H9 (cell line): ENCODE data around the gene WDR81. TPM values are rescaled to one million over a fixed set of nuclear protein-coding genes. Genes with fewer than 3 reads are reported as not detected.

Experiments
- DNase-seq: peaks from one replicate; pipeline ENCODE4 v3.0.0-alpha.2; 2017
- H2AFZ ChIP-seq: one replicate; pipeline ENCODE4 v1.6.1; 2013; ENCODE audit warnings: mild to moderate bottlenecking, low read length, control low read depth, moderate library complexity
- H2AK5ac ChIP-seq: 2 replicates; pipeline ENCODE4 v1.6.1; 2013; ENCODE audit warnings: low read length, control low read depth, mixed read lengths; ENCODE audit not compliant: insufficient read length
- H2BK120ac ChIP-seq: one replicate; pipeline ENCODE4 v1.6.1; 2013; ENCODE audit warnings: low read depth, mild to moderate bottlenecking, low read length, control low read depth, inconsistent platforms; ENCODE audit not compliant: poor library complexity, severe bottlenecking
- H2BK12ac ChIP-seq: 2 replicates; pipeline ENCODE4 v1.6.1; 2013; ENCODE audit warnings: low read length, control low read depth, mixed read lengths, low read depth; ENCODE audit not compliant: insufficient read length
- H2BK15ac ChIP-seq: 2 replicates; pipeline ENCODE4 v1.6.1; 2013; ENCODE audit warnings: low read depth, low read length, control low read depth
- H2BK20ac ChIP-seq: one replicate; pipeline ENCODE4 v1.6.1; 2013; ENCODE audit warnings: low read depth, mild to moderate bottlenecking, low read length, control low read depth, inconsistent platforms; ENCODE audit not compliant: poor library complexity, severe bottlenecking
- H2BK5ac ChIP-seq: 2 replicates; pipeline ENCODE4 v1.6.1; 2013; ENCODE audit warnings: low read length, control low read depth, mixed read lengths; ENCODE audit not compliant: insufficient read length
- H3K14ac ChIP-seq: 2 replicates; pipeline ENCODE4 v1.6.1; 2013; ENCODE audit warnings: low read length, control low read depth; ENCODE audit not compliant: insufficient read depth
- H3K18ac ChIP-seq: 2 replicates; pipeline ENCODE4 v1.6.1; 2013; ENCODE audit warnings: low read depth, mild to moderate bottlenecking, mixed read lengths, low read length, control low read depth; ENCODE audit not compliant: insufficient read length
- H3K23ac ChIP-seq: 2 replicates; pipeline ENCODE4 v1.6.1; 2013; ENCODE audit warnings: low read length, control low read depth, mixed read lengths, low read depth; ENCODE audit not compliant: insufficient read length
- H3K23me2 ChIP-seq: 2 replicates; pipeline ENCODE4 v1.6.1; 2013; ENCODE audit warnings: low read depth, mild to moderate bottlenecking, mixed read lengths, low read length, control low read depth; ENCODE audit not compliant: insufficient read length, poor library complexity, severe bottlenecking
- H3K27ac ChIP-seq: 2 replicates; pipeline ENCODE4 v1.5.1; 2013; ENCODE audit warnings: low read length, control low read depth, mixed read lengths, low read depth; ENCODE audit not compliant: insufficient read length
- H3K27me3 ChIP-seq: 2 replicates; pipeline ENCODE4 v1.6.1; 2013; ENCODE audit warnings: low read length, control low read depth, inconsistent platforms; ENCODE audit not compliant: insufficient read depth
- H3K4ac ChIP-seq: 2 replicates; pipeline ENCODE4 v1.6.1; 2013; ENCODE audit warnings: low read depth, mild to moderate bottlenecking, control low read depth, inconsistent platforms, low read length, moderate library complexity
- H3K4me1 ChIP-seq: 2 replicates; pipeline ENCODE4 v1.6.1; 2013; ENCODE audit warnings: low read length, control low read depth, inconsistent platforms; ENCODE audit not compliant: insufficient read depth
- H3K4me2 ChIP-seq: 2 replicates; pipeline ENCODE4 v1.6.1; 2013; ENCODE audit warnings: low read length, control low read depth, mixed read lengths; ENCODE audit not compliant: insufficient read length, insufficient read depth
- H3K56ac ChIP-seq: 2 replicates; pipeline ENCODE4 v1.6.1; 2013; ENCODE audit warnings: low read depth, mild to moderate bottlenecking, mixed read lengths, low read length, control low read depth; ENCODE audit not compliant: insufficient read length
- H3K79me1 ChIP-seq: 2 replicates; pipeline ENCODE4 v1.6.1; 2013; ENCODE audit warnings: low read depth, mild to moderate bottlenecking, moderate library complexity, low read length, control low read depth, inconsistent platforms; ENCODE audit not compliant: insufficient read depth, poor library complexity, severe bottlenecking
- H3K79me2 ChIP-seq: 2 replicates; pipeline ENCODE4 v1.6.1; 2013; ENCODE audit warnings: low read length, control low read depth, inconsistent platforms; ENCODE audit not compliant: insufficient read depth
- H3K9ac ChIP-seq: 2 replicates; pipeline ENCODE4 v1.6.1; 2013; ENCODE audit warnings: low read length, control low read depth, mixed read lengths; ENCODE audit not compliant: insufficient read length; ENCODE audit errors: extremely low read depth
- H3K9me3 ChIP-seq: one replicate; pipeline ENCODE4 v1.6.1; 2013; ENCODE audit warnings: low read depth, low read length, inconsistent platforms; ENCODE audit not compliant: control insufficient read depth
- H3T11ph ChIP-seq: one replicate; pipeline ENCODE4 v1.6.1; 2013; ENCODE audit warnings: mild to moderate bottlenecking, low read length, control low read depth, inconsistent platforms
- H4K20me1 ChIP-seq: one replicate; pipeline ENCODE4 v1.6.1; 2013; ENCODE audit not compliant: control insufficient read depth, insufficient read length, insufficient read depth
- H4K5ac ChIP-seq: 2 replicates; pipeline ENCODE4 v1.6.1; 2013; ENCODE audit warnings: low read depth, mild to moderate bottlenecking, mixed read lengths, low read length, control low read depth; ENCODE audit not compliant: insufficient read length
- H4K8ac ChIP-seq: replicated peaks from 2 replicates; pipeline ENCODE4 v1.6.1; 2013; ENCODE audit warnings: low read length, control low read depth, mixed read lengths, low read depth; ENCODE audit not compliant: insufficient read length
- H4K91ac ChIP-seq: 2 replicates; pipeline ENCODE4 v1.6.1; 2013; ENCODE audit warnings: low read depth, mild to moderate bottlenecking, moderate library complexity, mixed read lengths, low read length, control low read depth; ENCODE audit not compliant: insufficient read length
- H3K27ac Mint-ChIP-seq, 3 experiments: 2 replicates in 2 of 3; 3 replicates in 1 of 3; pipeline ENCODE4 v1.8.0; 2020 to 2021; ENCODE audit warnings: mixed read lengths in 3 of 3, mild to moderate bottlenecking in 1 of 3, moderate library complexity in 1 of 3
- H3K27me3 Mint-ChIP-seq: 2 replicates; pipeline ENCODE4 v1.8.0; 2021; ENCODE audit warnings: low read depth, mild to moderate bottlenecking, moderate library complexity, mixed read lengths
- H3K36me3 Mint-ChIP-seq, 3 experiments: 2 replicates in 2 of 3; 3 replicates in 1 of 3; pipeline ENCODE4 v1.8.0; 2020 to 2021; ENCODE audit warnings: low read depth in 3 of 3, mixed read lengths in 3 of 3; ENCODE audit not compliant: insufficient read depth in 1 of 3
- H3K4me1 Mint-ChIP-seq, 2 experiments: 2 replicates each; pipeline ENCODE4 v1.8.0; 2020; ENCODE audit warnings: mixed read lengths in 2 of 2
- H3K4me3 Mint-ChIP-seq, 2 experiments: 2 replicates in 1 of 2; 3 replicates in 1 of 2; pipeline ENCODE4 v1.8.0; 2020 to 2021; ENCODE audit warnings: mild to moderate bottlenecking in 2 of 2, mixed read lengths in 2 of 2, moderate library complexity in 1 of 2
- H3K9me3 Mint-ChIP-seq, 2 experiments: 2 replicates in 1 of 2; 3 replicates in 1 of 2; pipeline ENCODE4 v1.8.0; 2020; ENCODE audit warnings: mild to moderate bottlenecking in 2 of 2, mixed read lengths in 2 of 2, moderate library complexity in 1 of 2
- WGBS: extraction: QIAGEN DNeasy Blood & Tissue Kit; methylation state at CpG from one replicate; pipeline ENCODE4 v1.1.7; 2013; ENCODE audit warnings: missing lambda C conversion rate, low lambda C conversion rate, mixed read lengths; ENCODE audit not compliant: insufficient read length; ENCODE audit errors: extremely low coverage; 5-methylcytosine and 5-hydroxymethylcytosine counted together
- total RNA-seq: library from RNA; stranded (reverse); gene quantifications from 2 replicates; pipeline ENCODE4 v1.2.1, GENCODE V29; 2021
- TF ChIP-seq, protein P1 (sequence below): fragments of 200-600 bp; sonication (generic); conservative IDR thresholded peaks from 3 replicates; pipeline ENCODE4 v1.8.0; 2021; ENCODE audit warnings: antibody characterized with exemption, mild to moderate bottlenecking

Gene WDR81
- total RNA-seq, 1 experiment from 2014 or later, result 20.2 TPM

DNA sequence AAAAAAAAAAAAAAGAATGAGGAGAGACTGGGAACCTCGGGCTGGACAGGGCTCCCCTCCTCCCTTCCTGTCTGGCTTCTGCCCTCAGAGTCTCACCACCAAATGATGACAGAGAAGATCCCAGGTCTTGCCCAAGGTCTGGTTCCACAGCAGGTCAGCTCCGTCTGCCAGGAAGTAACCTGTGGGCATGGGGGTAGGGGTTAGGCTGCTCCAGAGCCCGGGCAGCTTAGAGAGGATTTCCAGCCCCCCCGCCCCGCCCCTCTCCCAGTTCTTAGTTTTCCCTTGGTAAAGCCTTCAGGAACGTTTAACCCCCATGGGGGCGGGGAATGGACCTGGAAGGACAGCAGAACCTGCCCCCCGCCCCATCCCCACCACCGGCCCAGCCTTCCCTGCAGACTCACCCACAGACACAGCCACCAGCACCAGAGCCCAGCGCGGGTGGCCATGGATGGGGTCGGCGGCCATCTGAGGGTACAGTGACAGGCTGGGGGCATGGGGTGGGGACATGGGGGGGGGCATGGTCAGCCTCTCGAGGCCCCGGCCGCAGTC, 15.0 kb upstream of the WDR81 start:
- Histone ChIP-seq H3K23ac (no peak overlapping the region), H3K4me2 (peak overlapping the region; percentile 54), H3K27ac (no peak overlapping the region), H2AK5ac (no peak overlapping the region), H2BK120ac (no peak overlapping the region), H2BK5ac (no peak overlapping the region), H3T11ph (no peak overlapping the region), H3K4me1 (peaks cover 2% of the 10 kb centered on the region; the same call in 1 of the 2 replicates), H4K91ac (no peak overlapping the region), H3K79me1 (no peaks in the 10 kb centered on the region), H2AFZ (no peak overlapping the region), H4K8ac (no peak overlapping the region), H4K20me1 (no peaks in the 10 kb centered on the region), H3K9ac (no peak overlapping the region), H4K5ac (no peak overlapping the region), H3K79me2 (no peaks in the 10 kb centered on the region), H2BK15ac (no peak overlapping the region), H3K9me3 (no peaks in the 10 kb centered on the region), H3K4ac (no peak overlapping the region), H3K27me3 (no peaks in the 10 kb centered on the region), H2BK12ac (no peak overlapping the region), H3K56ac (no peak overlapping the region), H3K23me2 (peaks cover 21% of the 10 kb centered on the region), H3K14ac (no peak overlapping the region), H2BK20ac (no peak overlapping the region), H3K18ac (no peak overlapping the region)
- peak overlapping the region; percentile 48 to 77 for H3K4me3 Mint-ChIP-seq
- peaks cover 26 to 33% of the 10 kb centered on the region in 2 experiments for H3K4me1 Mint-ChIP-seq
- H3K36me3 Mint-ChIP-seq, result peaks cover 0 to 13% (median 2%) of the 10 kb centered on the region in 3 experiments; a peak in 3 of 7 replicates
- H3K9me3 Mint-ChIP-seq, result no peaks in the 10 kb centered on the region; a peak in 1 of 5 replicates
- no CpG with 5 or more reads among the region's 16 CpGs for WGBS
- TF ChIP-seq, protein P1, sequence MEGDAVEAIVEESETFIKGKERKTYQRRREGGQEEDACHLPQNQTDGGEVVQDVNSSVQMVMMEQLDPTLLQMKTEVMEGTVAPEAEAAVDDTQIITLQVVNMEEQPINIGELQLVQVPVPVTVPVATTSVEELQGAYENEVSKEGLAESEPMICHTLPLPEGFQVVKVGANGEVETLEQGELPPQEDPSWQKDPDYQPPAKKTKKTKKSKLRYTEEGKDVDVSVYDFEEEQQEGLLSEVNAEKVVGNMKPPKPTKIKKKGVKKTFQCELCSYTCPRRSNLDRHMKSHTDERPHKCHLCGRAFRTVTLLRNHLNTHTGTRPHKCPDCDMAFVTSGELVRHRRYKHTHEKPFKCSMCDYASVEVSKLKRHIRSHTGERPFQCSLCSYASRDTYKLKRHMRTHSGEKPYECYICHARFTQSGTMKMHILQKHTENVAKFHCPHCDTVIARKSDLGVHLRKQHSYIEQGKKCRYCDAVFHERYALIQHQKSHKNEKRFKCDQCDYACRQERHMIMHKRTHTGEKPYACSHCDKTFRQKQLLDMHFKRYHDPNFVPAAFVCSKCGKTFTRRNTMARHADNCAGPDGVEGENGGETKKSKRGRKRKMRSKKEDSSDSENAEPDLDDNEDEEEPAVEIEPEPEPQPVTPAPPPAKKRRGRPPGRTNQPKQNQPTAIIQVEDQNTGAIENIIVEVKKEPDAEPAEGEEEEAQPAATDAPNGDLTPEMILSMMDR, result no peak
- H3K27ac Mint-ChIP-seq, result no peak overlapping the region
- H3K27me3 Mint-ChIP-seq, result peaks cover 7% of the 10 kb centered on the region
- DNase-seq, result peak; percentile 48
